Smooth muscle cell (in vitro differentiated cells): ENCODE measurements around the gene STX16. TPM values are rescaled to one million over a fixed set of nuclear protein-coding genes. Genes with fewer than 3 reads are reported as not detected.

Experiments used
- DNase-seq: peaks from one replicate; lab custom pipeline; 2025; ENCODE audit not compliant: unreplicated experiment; lab: John Stamatoyannopoulos, UW
- H2AFZ ChIP-seq: fragments of 200-600 bp; sonication (generic); 2 replicates; pipeline ENCODE4 v1.6.0; 2016; ENCODE audit warnings: antibody characterized with exemption, low read depth, mild to moderate bottlenecking
- H3F3A ChIP-seq: fragments of 200-600 bp; sonication (generic); 2 replicates; pipeline ENCODE4 v1.6.0; 2017; ENCODE audit warnings: antibody characterized with exemption, low read depth
- H3K27ac ChIP-seq: fragments of 200-600 bp; sonication (generic); 2 replicates; pipeline ENCODE4 v1.5.1; 2016; ENCODE audit warnings: low read depth, mild to moderate bottlenecking
- H3K27me3 ChIP-seq: fragments of 200-600 bp; sonication (generic); 2 replicates; pipeline ENCODE4 v1.6.1; 2016; ENCODE audit warnings: low read depth, mild to moderate bottlenecking
- H3K36me3 ChIP-seq: fragments of 200-600 bp; sonication (generic); 2 replicates; pipeline ENCODE4 v1.5.1; 2016; ENCODE audit warnings: low read depth
- H3K4me1 ChIP-seq: fragments of 200-600 bp; sonication (generic); 2 replicates; pipeline ENCODE4 v1.5.1; 2016; ENCODE audit warnings: low read depth
- H3K4me2 ChIP-seq: fragments of 200-600 bp; sonication (generic); 2 replicates; pipeline ENCODE4 v1.6.0; 2016; ENCODE audit warnings: mild to moderate bottlenecking
- H3K4me3 ChIP-seq: fragments of 200-600 bp; sonication (generic); 2 replicates; pipeline ENCODE4 v1.5.1; 2016; ENCODE audit warnings: mild to moderate bottlenecking
- H3K79me2 ChIP-seq: fragments of 200-600 bp; sonication (generic); 2 replicates; pipeline ENCODE4 v1.6.0; 2016; ENCODE audit warnings: low read depth, mild to moderate bottlenecking
- H3K9ac ChIP-seq: fragments of 200-600 bp; sonication (generic); 2 replicates; pipeline ENCODE4 v1.6.0; 2016; ENCODE audit warnings: low read depth
- H3K9me3 ChIP-seq: fragments of 200-600 bp; sonication (generic); replicated peaks from 2 replicates; pipeline ENCODE4 v1.5.1; 2016; ENCODE audit warnings: low read depth
- H4K20me1 ChIP-seq: fragments of 200-600 bp; sonication (generic); 2 replicates; pipeline ENCODE4 v1.6.0; 2016; ENCODE audit warnings: low read depth
- CTCF ChIP-seq: fragments of 200-600 bp; sonication (generic); IDR thresholded peaks from 2 replicates; pipeline ENCODE4 v1.5.1; 2017; ENCODE audit warnings: borderline replicate concordance, mild to moderate bottlenecking, antibody characterized with exemption; ENCODE audit not compliant: insufficient read depth, poor library complexity, severe bottlenecking
- WGBS: methylation state at CpG from one replicate; pipeline ENCODE4 v1.1.7; 2016; ENCODE audit warnings: low lambda C conversion rate; 5-methylcytosine and 5-hydroxymethylcytosine counted together
- polyA plus RNA-seq: library from polyadenylated mRNA; unstranded; fragments of >200 nt; fragmentation: Nextera tagmentation; extraction: Ambion mirVana; gene quantifications from 2 replicates; pipeline ENCODE4 v1.2.1, GENCODE V29; 2016
- total RNA-seq: library from RNA; depleted of rRNA; stranded (reverse); fragments of >200 nt; gene quantifications from 2 replicates; pipeline ENCODE4 v1.2.3, GENCODE V29; 2014

Gene STX16
- total and polyA plus RNA-seq, 2 experiments from 2014 or later, result 22.5 to 35.8 TPM

GRCh38 chr20:58706150-58706892 is 55.2 kb downstream of the STX16 start:
- no peaks in the 10 kb centered on the region for H3K4me1 ChIP-seq
- H4K20me1 ChIP-seq, result no peaks in the 10 kb centered on the region
- H3K9ac ChIP-seq, result no peak overlapping the region
- H3K27ac ChIP-seq, result no peak overlapping the region
- H2AFZ ChIP-seq, result no peak overlapping the region
- DNase-seq, result no peak
- no peaks in the 10 kb centered on the region for H3K79me2 ChIP-seq
- WGBS, result 87% methylated on average over 20 of the region's 20 CpGs
- no peaks in the 10 kb centered on the region for H3F3A ChIP-seq
- no peak for TF ChIP-seq CTCF
- peaks cover 13% of the 10 kb centered on the region for H3K36me3 ChIP-seq
- no peaks in the 10 kb centered on the region for H3K9me3 ChIP-seq
- no peaks in the 10 kb centered on the region for H3K27me3 ChIP-seq
- H3K4me2 ChIP-seq, result no peak overlapping the region
- H3K4me3 ChIP-seq, result no peak overlapping the region

GRCh38 chr20:58706975-58707681 is 56.0 kb downstream of the STX16 start:
- Histone ChIP-seq H3K4me3 (no peak overlapping the region), H3F3A (no peaks in the 10 kb centered on the region), H3K9ac (no peak overlapping the region), H2AFZ (no peak overlapping the region), H3K4me2 (no peak overlapping the region), H3K9me3 (no peaks in the 10 kb centered on the region), H4K20me1 (no peaks in the 10 kb centered on the region), H3K36me3 (peaks cover 13% of the 10 kb centered on the region), H3K4me1 (no peaks in the 10 kb centered on the region), H3K79me2 (no peaks in the 10 kb centered on the region), H3K27ac (no peak overlapping the region), H3K27me3 (no peaks in the 10 kb centered on the region)
- no peak for TF ChIP-seq CTCF
- WGBS, result 93% methylated on average over 13 of the region's 23 CpGs
- no peak for DNase-seq

- no peak for TF ChIP-seq CTCF
- Histone ChIP-seq H2AFZ (no peak overlapping the region), H3K36me3 (peaks cover 7% of the 10 kb centered on the region), H3K9ac (no peak overlapping the region), H3K4me1 (no peaks in the 10 kb centered on the region), H3K79me2 (no peaks in the 10 kb centered on the region), H3K4me3 (no peak overlapping the region), H3K9me3 (no peaks in the 10 kb centered on the region), H3K27ac (no peak overlapping the region), H3F3A (no peaks in the 10 kb centered on the region), H4K20me1 (no peaks in the 10 kb centered on the region), H3K4me2 (no peak overlapping the region), H3K27me3 (no peaks in the 10 kb centered on the region)
- no peak for DNase-seq
- WGBS, result 96% methylated on average over 10 of the region's 10 CpGs
Measured at GRCh38 chr20:58707770-58708169, 56.7 kb downstream of the STX16 start.
